ENCODE data around the gene OVCA2. TPM values are rescaled to one million over a fixed set of nuclear protein-coding genes. Genes with fewer than 3 reads are reported as not detected.

Gene OVCA2
- total and polyA plus RNA-seq, 4 donors = 16.1 to 30.6 (median 23.7) TPM

DNA sequence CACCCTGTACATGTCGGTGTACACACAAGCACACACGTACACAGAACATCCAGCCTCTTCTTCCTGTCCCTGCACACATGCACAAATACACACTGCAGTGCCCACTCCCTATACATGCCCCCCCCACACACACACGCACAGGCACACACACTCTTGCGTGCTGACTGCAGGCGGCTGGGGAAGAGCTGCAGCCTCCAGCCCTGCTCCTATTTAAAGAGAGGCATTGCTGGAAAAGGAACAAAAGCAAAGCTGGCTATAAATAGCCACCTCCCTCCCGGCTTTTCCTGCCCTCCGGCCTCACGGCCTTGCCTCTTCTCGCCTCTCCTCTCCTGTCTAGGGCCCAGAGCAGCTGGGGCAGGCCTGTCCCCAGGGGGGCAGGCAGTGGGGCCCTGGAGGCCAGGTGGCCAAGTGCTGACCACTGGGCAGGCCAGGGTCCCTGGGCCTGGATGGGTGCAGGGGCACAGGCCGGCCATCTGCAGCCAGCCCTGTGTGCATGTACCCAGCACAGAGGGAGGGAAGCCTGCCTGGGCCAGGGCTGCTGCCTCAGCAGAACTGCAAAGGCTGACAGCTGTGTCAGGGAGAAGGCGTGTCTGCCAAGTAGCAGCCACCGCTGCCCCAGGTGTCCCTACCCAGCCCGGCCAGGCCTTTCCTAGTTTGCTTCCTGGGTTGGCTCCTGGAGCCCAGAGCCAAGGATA, 42.1 kb upstream of the OVCA2 start:
- no peak overlapping the region for H3K4me3 ChIP-seq (ENCODE audit: low read depth in 1 of 3, low read length in 3 of 3)
- peaks cover 34 to 86% (median 68%) of the 10 kb centered on the region in 4 donors for H3K4me1 ChIP-seq (ENCODE audit: control insufficient read depth in 4 of 4, insufficient read depth in 4 of 4, low read length in 3 of 4)
- no peaks in the 10 kb centered on the region for H3K27me3 ChIP-seq (ENCODE audit: control insufficient read depth in 4 of 4, insufficient read depth in 4 of 4, low read length in 3 of 4)
- no peak overlapping the region for H3K9ac ChIP-seq (ENCODE audit: low read depth in 1 of 2, low read length in 2 of 2)
- no peak for TF ChIP-seq HNF4G (IDR thresholded peaks at IDR 0.05)
- TF ChIP-seq, protein P1, sequence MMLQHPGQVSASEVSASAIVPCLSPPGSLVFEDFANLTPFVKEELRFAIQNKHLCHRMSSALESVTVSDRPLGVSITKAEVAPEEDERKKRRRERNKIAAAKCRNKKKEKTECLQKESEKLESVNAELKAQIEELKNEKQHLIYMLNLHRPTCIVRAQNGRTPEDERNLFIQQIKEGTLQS (IDR thresholded peaks at IDR 0.05) = no peak
- TF ChIP-seq, protein P2, sequence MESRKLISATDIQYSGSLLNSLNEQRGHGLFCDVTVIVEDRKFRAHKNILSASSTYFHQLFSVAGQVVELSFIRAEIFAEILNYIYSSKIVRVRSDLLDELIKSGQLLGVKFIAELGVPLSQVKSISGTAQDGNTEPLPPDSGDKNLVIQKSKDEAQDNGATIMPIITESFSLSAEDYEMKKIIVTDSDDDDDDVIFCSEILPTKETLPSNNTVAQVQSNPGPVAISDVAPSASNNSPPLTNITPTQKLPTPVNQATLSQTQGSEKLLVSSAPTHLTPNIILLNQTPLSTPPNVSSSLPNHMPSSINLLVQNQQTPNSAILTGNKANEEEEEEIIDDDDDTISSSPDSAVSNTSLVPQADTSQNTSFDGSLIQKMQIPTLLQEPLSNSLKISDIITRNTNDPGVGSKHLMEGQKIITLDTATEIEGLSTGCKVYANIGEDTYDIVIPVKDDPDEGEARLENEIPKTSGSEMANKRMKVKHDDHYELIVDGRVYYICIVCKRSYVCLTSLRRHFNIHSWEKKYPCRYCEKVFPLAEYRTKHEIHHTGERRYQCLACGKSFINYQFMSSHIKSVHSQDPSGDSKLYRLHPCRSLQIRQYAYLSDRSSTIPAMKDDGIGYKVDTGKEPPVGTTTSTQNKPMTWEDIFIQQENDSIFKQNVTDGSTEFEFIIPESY (IDR thresholded peaks at IDR 0.05) = no peak
- TF ChIP-seq HNF4A (conservative IDR thresholded peaks at IDR 0.05) = peak in 1 of 2 donors; percentile 16
- TF ChIP-seq CTCF (IDR thresholded peaks at IDR 0.05; ENCODE audit: low read depth, low read length, missing input control) = no peak
- TF ChIP-seq RXRA (IDR thresholded peaks at IDR 0.05) = peak; percentile 10 to 23
- TF ChIP-seq, protein P3, sequence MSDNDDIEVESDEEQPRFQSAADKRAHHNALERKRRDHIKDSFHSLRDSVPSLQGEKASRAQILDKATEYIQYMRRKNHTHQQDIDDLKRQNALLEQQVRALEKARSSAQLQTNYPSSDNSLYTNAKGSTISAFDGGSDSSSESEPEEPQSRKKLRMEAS (IDR thresholded peaks at IDR 0.05) = no peak
- TF ChIP-seq YY1 (IDR thresholded peaks at IDR 0.05) = peak; percentile 15
- TF ChIP-seq FOXA2 (IDR thresholded peaks at IDR 0.05) = no peak
- TF ChIP-seq, protein P4, sequence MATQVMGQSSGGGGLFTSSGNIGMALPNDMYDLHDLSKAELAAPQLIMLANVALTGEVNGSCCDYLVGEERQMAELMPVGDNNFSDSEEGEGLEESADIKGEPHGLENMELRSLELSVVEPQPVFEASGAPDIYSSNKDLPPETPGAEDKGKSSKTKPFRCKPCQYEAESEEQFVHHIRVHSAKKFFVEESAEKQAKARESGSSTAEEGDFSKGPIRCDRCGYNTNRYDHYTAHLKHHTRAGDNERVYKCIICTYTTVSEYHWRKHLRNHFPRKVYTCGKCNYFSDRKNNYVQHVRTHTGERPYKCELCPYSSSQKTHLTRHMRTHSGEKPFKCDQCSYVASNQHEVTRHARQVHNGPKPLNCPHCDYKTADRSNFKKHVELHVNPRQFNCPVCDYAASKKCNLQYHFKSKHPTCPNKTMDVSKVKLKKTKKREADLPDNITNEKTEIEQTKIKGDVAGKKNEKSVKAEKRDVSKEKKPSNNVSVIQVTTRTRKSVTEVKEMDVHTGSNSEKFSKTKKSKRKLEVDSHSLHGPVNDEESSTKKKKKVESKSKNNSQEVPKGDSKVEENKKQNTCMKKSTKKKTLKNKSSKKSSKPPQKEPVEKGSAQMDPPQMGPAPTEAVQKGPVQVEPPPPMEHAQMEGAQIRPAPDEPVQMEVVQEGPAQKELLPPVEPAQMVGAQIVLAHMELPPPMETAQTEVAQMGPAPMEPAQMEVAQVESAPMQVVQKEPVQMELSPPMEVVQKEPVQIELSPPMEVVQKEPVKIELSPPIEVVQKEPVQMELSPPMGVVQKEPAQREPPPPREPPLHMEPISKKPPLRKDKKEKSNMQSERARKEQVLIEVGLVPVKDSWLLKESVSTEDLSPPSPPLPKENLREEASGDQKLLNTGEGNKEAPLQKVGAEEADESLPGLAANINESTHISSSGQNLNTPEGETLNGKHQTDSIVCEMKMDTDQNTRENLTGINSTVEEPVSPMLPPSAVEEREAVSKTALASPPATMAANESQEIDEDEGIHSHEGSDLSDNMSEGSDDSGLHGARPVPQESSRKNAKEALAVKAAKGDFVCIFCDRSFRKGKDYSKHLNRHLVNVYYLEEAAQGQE (IDR thresholded peaks at IDR 0.05) = no peak
- no peak for TF ChIP-seq TAF1 (conservative IDR thresholded peaks at IDR 0.05)
- TF ChIP-seq NR2F2 (IDR thresholded peaks at IDR 0.05) = peak; percentile 2
- TF ChIP-seq FOXA1 (IDR thresholded peaks at IDR 0.05) = no peak
- no peak for TF ChIP-seq GABPA (IDR thresholded peaks at IDR 0.05 in 1 of 2, conservative IDR thresholded peaks at IDR 0.05 in 1 of 2)
- peak; percentile 35 for TF ChIP-seq SP1 (IDR thresholded peaks at IDR 0.05)
- TF ChIP-seq EGR1 (IDR thresholded peaks at IDR 0.05; ENCODE audit: low read depth in 2 of 2) = no peak
- no peak for TF ChIP-seq JUND (IDR thresholded peaks at IDR 0.05)
- TF ChIP-seq RAD21 (IDR thresholded peaks at IDR 0.05) = peak in 1 of 2 donors; percentile 14
- no peaks in the 10 kb centered on the region for H3K9me3 ChIP-seq (ENCODE audit: control insufficient read depth in 4 of 4, low read length in 3 of 4)
- no peak for DNase-seq (ENCODE audit: low spot score)
- WGBS = 13% methylated on average over 13 of the region's 13 CpGs
- H3K36me3 ChIP-seq (ENCODE audit: control insufficient read depth in 4 of 4, insufficient read depth in 3 of 4, low read depth in 1 of 4, low read length in 3 of 4) = no peaks in the 10 kb centered on the region
- H3K27ac ChIP-seq (ENCODE audit: low read depth in 1 of 2, low read length in 2 of 2) = peak overlapping the region; percentile 28 to 56

Data from liver (tissue), 9 donors.